Left forelimb (tissue), 1 donor: ENCODE results near the gene AFP.

Experiments
- DNase-seq: peaks from one replicate; pipeline ENCODE4 v3.0.0-alpha.2; 2018; ENCODE audit warnings: low spot score

Gene AFP

DNA sequence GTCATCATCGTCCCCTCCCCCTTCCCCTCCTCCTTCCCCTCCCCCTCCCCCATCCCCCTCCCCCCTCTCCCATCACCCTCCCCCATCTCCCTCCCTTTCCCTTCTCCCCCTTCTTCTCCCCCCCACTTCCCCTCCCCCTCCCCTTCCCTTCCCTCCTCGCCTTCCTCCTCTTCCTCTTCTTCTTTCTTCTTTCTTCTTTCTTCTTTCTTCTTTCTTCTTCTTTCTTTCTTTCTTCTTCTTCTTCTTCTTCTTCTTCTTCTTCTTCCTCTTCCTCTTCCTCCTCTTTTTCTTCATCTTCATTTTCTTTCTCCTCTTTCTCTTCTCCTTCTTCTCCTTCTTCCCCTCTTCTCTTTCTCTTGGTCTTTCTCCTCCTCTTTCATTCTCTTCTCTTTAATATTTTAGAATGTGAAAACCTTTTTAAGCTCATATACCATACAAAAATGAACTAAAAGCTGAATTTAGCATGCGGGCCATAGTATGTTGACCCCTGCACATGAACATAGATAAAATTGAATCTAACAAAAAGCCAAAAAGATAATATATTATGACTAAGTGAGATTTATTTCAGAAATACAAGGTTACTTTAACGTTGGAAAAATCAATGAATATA is 25.0 kb downstream of the AFP start:
- no peak for DNase-seq

DNA sequence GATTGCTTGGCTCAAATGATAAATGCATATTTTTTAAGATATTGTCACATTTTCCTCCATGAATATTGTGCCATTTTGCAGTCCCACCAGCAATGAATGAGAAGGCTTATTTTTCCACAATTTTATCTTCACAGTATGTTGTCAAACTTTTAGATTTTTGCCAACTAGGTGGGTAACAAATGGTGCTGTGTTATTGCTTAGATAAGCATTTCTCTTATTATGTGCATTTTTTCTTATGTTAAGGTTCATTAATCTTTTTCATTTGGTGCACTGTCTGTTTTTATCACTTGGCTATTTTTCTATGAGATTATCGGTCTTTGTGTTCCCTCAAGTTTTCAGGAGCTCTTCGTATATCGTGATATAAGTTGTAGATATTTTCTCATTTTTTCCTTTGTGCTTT is 32.1 kb downstream of the AFP start:
- DNase-seq, result no peak

DNA sequence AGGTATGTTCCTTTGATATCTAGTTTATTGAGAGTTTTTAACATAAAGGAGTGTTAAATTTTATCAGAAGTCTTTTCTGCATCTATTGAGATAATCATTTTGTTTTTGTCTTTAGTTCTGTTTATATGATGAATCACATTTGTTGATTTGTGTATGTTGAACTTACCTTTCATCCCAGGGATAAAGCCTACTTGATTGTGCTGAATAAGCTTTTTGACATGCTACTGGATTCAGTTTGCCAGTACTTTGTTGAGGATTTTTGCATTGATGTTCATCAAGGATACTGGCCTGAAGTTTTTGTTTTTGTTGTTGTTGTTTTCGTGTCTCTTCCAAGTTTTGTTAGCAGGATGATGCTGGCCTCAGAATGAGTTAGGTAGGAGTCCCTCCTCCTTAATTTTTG is 34.7 kb downstream of the AFP start:
- DNase-seq, result no peak

DNA sequence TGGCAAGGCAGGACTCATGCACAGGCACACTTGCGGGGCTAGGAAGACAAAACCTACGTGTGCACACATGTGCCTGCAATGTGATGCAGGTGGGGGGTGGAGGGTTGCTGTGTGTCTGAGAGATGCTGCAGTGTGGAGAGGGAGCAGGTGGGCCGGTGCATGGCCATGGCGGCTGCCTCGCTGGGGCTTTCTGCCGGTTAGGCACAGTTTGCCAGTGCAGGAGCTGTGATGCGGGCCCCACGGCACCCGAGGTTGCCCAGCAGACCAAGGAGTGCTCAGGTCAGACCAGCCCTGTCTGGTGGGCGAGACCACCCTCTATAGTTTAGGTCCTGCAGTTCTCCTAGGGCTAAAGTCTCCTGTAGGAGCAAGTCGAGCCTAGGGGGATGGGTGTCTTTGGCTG is 41.2 kb downstream of the AFP start:
- DNase-seq, result no peak

DNA sequence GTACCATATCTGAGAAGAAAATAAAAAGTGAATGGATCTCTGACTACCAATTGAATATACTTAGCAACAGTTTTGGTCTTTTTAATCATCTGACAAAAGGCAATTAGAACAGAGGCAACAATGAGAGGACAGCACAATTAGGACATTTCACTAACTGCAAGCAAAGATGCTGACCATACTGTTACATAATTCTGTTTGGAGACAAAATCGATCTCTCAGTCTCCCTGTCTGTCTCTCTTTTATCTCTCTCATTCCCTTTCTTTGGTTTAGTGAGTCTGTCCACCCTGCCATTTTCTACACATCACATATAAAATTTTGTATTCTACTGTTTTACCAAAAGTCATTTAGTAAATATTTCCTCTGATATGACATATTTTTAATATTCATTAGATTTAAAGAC is 43.3 kb downstream of the AFP start:
- DNase-seq, result no peak

DNA sequence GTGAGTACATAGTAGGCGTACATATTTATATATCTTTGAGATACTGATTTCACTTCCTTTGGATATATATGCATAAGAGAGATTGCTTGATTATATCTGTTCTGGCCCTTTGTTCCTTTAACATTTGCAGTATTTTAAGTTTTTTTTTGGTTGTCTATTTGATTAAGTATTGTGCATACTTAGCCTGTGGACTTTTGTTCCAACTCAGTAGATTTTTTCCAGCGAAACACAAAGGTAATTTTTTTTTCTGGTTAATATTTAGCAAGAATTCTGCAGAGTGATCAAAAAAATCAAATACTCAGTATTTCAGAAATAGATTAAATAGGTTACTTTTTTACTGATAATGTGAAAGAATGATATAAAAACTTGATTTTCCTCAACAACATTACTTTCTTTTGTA is 45.3 kb downstream of the AFP start, which contains the start of gene AFM:
Gene AFM, plus strand, starts transcription at position 388 of the 400 bp plus-strand sequence. CDS start 31 bp downstream, outside the sequence.
- no peak for DNase-seq

DNA sequence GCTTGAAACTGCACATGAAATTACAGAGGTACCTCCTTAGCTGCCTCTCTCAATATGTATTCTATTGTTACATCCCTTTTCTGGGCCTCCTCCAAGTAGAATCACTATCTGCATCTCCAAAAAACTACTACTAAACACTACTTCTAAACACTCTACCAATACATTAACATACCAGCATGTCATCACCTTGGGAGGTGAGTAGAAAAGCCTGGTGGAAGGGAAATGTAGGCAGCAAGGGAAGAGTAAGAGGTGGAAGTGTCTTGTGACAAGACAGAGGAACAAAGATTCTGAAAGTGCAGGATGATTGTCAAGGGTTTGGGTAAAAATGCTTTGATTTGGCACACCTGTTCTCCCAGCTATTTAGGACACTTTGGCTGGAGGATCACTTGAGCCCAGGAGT is 49.1 kb downstream of the AFP start:
- DNase-seq, result no peak

DNA sequence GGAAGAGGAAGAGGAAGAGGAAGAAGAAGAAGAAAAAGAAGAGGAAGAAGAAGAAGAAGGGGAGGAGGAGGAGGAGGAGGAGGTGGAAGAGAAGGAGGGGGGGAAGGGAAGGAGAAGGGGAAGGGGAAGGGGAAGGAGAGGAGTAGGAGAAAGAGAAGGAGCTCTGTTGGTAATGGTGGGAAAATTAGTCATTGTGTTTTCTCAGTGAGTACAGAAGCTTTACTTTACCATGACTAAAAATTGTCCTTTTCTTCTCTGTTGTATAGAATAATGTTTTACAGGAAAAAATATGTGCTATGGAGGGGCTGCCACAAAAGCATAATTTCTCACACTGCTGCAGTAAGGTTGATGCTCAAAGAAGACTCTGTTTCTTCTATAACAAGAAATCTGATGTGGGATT is 49.6 kb downstream of the AFP start:
- no peak for DNase-seq

DNA sequence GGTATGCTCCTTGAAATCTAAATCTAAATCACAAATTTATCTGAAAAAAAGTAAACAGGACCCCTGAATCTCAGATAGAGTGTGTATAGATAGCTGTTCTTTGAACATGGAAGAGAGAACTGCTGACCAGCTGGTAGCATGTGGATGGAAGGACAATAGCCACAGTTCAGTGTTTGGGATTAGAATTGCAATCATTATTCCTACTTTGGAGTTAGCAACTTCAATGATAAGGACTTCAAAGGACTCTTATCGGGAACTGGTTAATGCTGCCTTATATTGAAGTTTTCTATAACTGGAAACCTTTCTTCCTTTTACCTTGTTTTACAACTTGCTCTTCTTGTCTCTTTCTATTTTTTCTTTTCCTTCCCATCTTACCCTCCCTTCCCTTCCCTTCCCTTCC is 50.5 kb downstream of the AFP start:
- no peak for DNase-seq

DNA sequence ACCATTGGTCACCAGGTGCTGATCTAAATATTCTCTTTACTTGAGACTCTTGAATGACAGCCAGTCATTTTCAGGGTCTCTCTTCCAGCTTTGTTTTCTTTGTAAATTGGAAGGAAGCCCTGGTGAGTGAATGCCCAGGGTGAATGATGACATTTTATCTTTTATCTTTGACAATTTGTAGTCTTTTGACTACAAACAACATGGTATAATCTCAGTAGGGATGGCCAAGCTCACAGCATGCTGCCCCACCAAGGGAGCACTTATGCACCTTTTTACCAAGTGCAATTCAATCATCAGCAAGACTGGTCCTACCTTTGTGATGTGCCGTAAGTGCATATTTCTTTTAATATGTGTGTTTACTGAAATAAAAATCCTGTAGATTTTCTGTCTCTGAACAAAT is 51.2 kb downstream of the AFP start:
- no peak for DNase-seq

DNA sequence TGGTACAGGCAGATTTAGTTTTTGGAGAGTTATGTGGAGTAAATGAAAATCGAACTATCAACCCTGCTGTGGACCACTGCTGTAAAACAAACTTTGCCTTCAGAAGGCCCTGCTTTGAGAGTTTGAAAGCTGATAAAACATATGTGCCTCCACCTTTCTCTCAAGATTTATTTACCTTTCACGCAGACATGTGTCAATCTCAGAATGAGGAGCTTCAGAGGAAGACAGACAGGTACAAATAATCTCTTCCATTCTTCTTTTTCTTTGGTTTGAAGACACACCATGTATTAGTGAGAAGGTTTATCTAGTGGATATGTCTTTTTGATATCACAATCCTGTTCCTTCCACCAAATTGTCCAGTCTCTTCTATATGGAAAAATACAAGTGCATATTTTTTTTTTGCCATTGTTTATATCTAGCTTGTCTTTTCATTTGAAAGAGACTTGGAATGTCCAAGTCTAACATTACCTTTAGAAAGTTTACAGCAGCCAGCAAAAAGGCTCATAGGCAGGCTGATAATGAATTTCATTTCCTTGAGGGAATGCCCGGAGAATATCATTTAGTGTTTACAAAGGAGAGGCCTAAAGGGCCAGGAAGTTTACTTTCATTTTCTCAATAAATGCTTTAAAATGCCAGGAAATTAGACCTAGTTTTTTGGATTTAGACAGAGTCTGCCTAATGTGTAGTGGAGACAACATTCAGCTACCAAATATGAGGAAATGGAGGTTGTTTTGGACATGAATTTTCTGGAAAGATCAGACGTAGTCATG is 64.2 kb downstream of the AFP start:
- DNase-seq, result no peak

DNA sequence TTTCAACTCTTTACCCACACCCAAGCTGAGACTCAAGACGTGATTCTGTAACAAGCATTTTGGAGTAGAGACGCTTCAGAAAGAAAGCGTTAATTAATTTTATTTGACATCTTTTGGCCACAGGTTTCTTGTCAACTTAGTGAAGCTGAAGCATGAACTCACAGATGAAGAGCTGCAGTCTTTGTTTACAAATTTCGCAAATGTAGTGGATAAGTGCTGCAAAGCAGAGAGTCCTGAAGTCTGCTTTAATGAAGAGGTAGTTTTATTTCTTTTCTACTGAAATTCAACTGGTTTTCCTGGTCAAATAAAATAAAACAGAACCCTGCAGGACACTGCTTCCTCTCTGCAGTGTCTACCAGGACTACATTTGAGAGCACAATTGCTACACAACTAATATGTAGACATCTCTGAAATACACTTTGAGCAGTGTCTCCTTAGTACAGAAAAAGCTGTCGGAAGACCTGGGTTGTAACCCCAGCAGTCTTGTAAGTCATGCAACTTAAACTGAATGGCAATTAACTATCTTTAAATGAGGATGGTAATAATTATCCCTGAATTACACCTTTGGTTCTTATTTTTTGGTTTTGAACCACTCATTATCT is 65.7 kb downstream of the AFP start:
- no peak for DNase-seq

DNA sequence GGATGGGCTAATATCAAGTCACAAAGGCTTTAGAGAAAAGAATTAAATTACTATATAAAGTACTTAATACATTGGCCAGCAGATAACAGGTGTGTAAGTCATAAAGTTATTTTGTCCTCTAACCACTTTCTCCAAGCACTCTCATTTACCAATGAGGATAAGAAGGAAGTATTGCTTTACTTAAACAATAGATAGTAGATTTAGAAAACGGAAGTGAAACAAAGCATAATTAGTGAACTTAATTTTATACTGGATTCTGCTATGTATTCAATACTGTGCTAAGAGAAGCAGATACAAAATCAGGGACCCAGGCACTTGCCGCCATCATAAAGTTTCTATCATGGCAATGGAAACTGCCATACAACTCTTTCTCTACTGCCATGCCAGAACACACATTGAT is 69.5 kb downstream of the AFP start:
- DNase-seq, result no peak
